GM18909 (cell line): ENCODE measurements around the gene PCDHGB5.
"Not testable (repeated sequence)": the region's sequence is repeated elsewhere in the genome, so short reads cannot be mapped to it uniquely, and the experiment has no call there.

ENCODE experiments used
- ATAC-seq: cut with Tn5 transposase; IDR thresholded peaks from one replicate; pipeline ENCODE4 v1.9.1; 2021; ENCODE audit warnings: mild to moderate bottlenecking; ENCODE audit not compliant: unreplicated experiment, poor library complexity

Gene PCDHGB5

GRCh38 chr5:141375444-141376155 lies 22.1 kb upstream of the PCDHGB5 start:
- ATAC-seq: not testable (repeated sequence)

- ATAC-seq: no peak
Observed at GRCh38 chr5:141382469-141383294, 15.1 kb upstream of the PCDHGB5 start, which contains the start of gene PCDHGA7. TSS of gene PCDHGA7 (plus strand) at chr5:141382742. CDS start at chr5:141382900, 158 bp downstream.

- no peak for ATAC-seq
Observed at GRCh38 chr5:141383345-141383744, 14.4 kb upstream of the PCDHGB5 start.

- ATAC-seq: no peak
Observed at GRCh38 chr5:141384471-141385267, 13.1 kb upstream of the PCDHGB5 start.

GRCh38 chr5:141387557-141388311 lies 10.0 kb upstream of the PCDHGB5 start, which contains the start of gene PCDHGB4:
TSS of gene PCDHGB4 (plus strand) at chr5:141387698. CDS start at chr5:141387885, 187 bp downstream.
- ATAC-seq: not testable (repeated sequence)

- ATAC-seq: no peak
Observed at GRCh38 chr5:141388661-141389060, 9.1 kb upstream of the PCDHGB5 start.

- ATAC-seq: no peak
Observed at GRCh38 chr5:141389153-141390042, 8.3 kb upstream of the PCDHGB5 start.

GRCh38 chr5:141392429-141393198 lies 5.1 kb upstream of the PCDHGB5 start, which contains the start of gene PCDHGA8:
TSS of gene PCDHGA8 (plus strand) at chr5:141392633. CDS start at chr5:141392814, 181 bp downstream.
- ATAC-seq: no peak

- ATAC-seq: no peak
Observed at GRCh38 chr5:141393267-141393666, 4.5 kb upstream of the PCDHGB5 start.

- ATAC-seq: not testable (repeated sequence)
Observed at GRCh38 chr5:141394401-141395187, 3.2 kb upstream of the PCDHGB5 start.

- no peak for ATAC-seq
Observed at GRCh38 chr5:141398608-141399007, 861 bp downstream of the PCDHGB5 start.

- ATAC-seq: no peak
Observed at GRCh38 chr5:141399555-141400258, 2.0 kb downstream of the PCDHGB5 start.

- ATAC-seq: no peak
Observed at GRCh38 chr5:141402553-141403243, 5.0 kb downstream of the PCDHGB5 start, which contains the start of gene PCDHGA9. TSS of gene PCDHGA9 (plus strand) at chr5:141402778. CDS start at chr5:141402953, 175 bp downstream.

GRCh38 chr5:141403387-141403786 lies 5.6 kb downstream of the PCDHGB5 start:
- ATAC-seq: no peak

GRCh38 chr5:141407790-141408505 lies 10.2 kb downstream of the PCDHGB5 start, which contains the start of gene PCDHGB6:
TSS of gene PCDHGB6 (plus strand) at chr5:141408021. CDS start at chr5:141408203, 182 bp downstream.
- ATAC-seq: peak; percentile 70
